Measurements from ENCODE around the gene SNIP1. TPM values are rescaled to one million over a fixed set of nuclear protein-coding genes. Genes with fewer than 3 reads are reported as not detected.

SNIP1 gene
- total RNA-seq: 11.0 and 13.8 TPM in 2 replicates

GRCh38 chr1:37553927-37554808, at the start of gene SNIP1:
Gene SNIP1 (minus strand): TSS chr1:37554293. CDS start chr1:37554229, 64 bp downstream.

GRCh38 chr1:37595440-37596181, 41.5 kb upstream of the SNIP1 start, which contains the start of gene GNL2:
Gene GNL2 (minus strand): TSS chr1:37595937. CDS start chr1:37595822, 115 bp downstream.

GRCh38 chr1:37556712-37557196, 2.7 kb upstream of the SNIP1 start, which contains the start of gene DNALI1:
Gene DNALI1 (plus strand): TSS chr1:37556940. CDS start chr1:37556995, 55 bp downstream.

GRCh38 chr1:37514350-37515184, 39.5 kb downstream of the SNIP1 start, which contains the start of gene MEAF6:
Gene MEAF6 (minus strand): TSS chr1:37514766. CDS start chr1:37514746, 20 bp downstream.

Other genes starting within 250 kb of the SNIP1 start
- gene ZC3H12A, start 79.7 kb downstream of the SNIP1 start, total RNA-seq: 8.1 and 26.5 TPM in 2 replicates
- gene MEAF6, start 39.5 kb downstream of the SNIP1 start, total RNA-seq: 37.9 and 41.1 TPM in 2 replicates
- gene DNALI1, start 2.6 kb upstream of the SNIP1 start, total RNA-seq: 3.9 TPM in 2 replicates
- gene GNL2, start 41.6 kb upstream of the SNIP1 start, total RNA-seq: 52.5 and 55.8 TPM in 2 replicates
- 0.07 TPM in 1 of 2 replicates, not detected in the other for gene RSPO1, start 80.6 kb upstream of the SNIP1 start, total RNA-seq
- gene CDCA8, start 138.2 kb upstream of the SNIP1 start, total RNA-seq: 1.7 and 3.7 TPM in 2 replicates
- not detected in 2 replicates for gene EPHA10, start 210.8 kb upstream of the SNIP1 start, total RNA-seq
- gene MANEAL, start 239.6 kb upstream of the SNIP1 start, total RNA-seq: 1.1 and 1.3 TPM in 2 replicates

Measured in smooth muscle cell of the pulmonary artery (primary cell).